ENCODE data around the gene PPP1R9A.

The PPP1R9A gene

DNA sequence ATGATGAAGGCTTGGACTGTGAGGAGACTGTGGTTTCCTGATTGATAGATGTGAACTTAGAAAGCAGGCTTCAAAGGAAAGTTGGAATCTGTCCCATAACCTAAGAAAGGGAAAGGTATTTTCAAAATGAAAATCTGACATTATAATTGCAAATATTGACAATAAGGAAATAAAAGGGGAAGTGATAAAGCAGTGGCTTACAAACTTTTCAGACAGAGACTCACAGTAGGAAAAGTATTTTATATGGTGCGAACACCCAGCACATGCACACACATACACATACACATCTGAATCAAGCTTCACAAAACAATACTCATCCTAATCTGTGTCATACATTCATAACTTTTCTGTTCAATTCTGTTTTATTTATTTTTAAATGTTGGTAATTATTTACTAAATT, 412.2 kb downstream of the PPP1R9A start:
- no peak for DNase-seq (ENCODE audit: low read depth in 2 of 2)

DNA sequence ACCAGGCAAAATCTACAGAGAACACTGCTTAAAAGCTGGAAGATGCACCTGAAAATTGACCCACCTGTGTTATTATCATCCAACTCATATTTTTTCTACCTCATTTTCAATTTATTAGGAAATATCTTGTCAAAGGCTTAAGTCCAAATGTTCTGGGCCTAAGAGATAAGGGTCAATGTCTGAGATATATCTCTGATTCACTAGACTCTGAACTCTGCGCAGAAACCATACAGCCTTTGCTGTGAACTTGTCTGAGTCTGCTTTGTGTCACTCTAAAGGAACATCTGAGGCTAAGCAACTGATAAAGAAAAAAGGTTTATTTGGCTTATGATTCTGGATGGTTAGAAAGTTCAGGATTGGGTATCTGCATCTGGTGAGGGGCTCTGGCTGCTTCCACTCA, 413.3 kb downstream of the PPP1R9A start:
- no peak for DNase-seq (ENCODE audit: low read depth in 2 of 2)

DNA sequence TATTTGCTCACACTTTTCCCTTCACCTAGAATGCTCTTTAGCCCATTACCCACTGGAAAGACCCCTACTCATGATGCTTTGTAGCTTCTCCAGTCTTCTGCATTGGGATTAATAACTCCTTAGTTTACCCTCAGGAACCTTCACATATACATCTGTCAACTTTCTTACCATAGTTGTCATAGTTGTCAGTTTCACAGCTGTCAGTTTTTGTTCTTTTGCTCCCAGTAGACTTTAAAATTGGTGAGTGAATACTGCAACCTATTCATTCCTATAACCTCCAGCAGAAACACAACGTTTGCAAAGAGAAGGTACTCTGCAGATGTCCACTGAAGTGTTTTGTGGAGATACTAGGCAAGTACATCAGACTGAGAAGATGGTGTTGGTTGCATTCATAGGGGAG, 414.3 kb downstream of the PPP1R9A start:
- no peak for DNase-seq (ENCODE audit: low read depth in 2 of 2)

GRCh38 chr7:95322396-95322795, 415.0 kb downstream of the PPP1R9A start:
- DNase-seq (ENCODE audit: low read depth in 2 of 2): no peak

GRCh38 chr7:95322854-95323253, 415.5 kb downstream of the PPP1R9A start:
- no peak for DNase-seq (ENCODE audit: low read depth in 2 of 2)

- no peak for DNase-seq (ENCODE audit: low read depth in 2 of 2)
Observed at GRCh38 chr7:95323410-95324129, 416.2 kb downstream of the PPP1R9A start.

DNA sequence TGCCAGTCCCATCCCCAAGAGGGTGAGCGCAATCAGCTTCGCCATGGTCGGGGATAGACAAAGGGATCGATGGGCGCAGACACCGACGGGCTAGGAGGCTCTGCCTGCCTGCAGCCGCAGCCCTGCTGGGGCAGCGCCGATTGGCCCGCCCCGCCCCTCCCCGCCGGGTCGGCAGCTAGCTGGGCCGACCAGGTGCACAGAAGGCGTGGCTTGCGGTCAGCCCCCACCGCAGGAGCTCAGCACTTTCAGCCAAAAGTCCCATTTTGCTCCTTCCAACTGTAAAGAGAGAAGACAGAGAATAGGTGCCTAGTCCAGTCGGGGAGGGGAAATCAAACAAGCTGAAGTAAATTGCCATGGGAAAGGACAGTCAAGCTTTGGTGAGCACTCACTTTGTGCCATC, 417.0 kb downstream of the PPP1R9A start, which contains the start of gene PON1:
Gene PON1 (minus strand): TSS at position 102 of the 400 bp plus-strand sequence. CDS start 57 bp downstream, at position 45.
- DNase-seq (ENCODE audit: low read depth in 2 of 2): no peak

GRCh38 chr7:95327356-95327755, 420.0 kb downstream of the PPP1R9A start:
- no peak for DNase-seq (ENCODE audit: low read depth in 2 of 2)

GRCh38 chr7:95330204-95330960, 423.0 kb downstream of the PPP1R9A start:
- DNase-seq (ENCODE audit: low read depth in 2 of 2): no peak

DNA sequence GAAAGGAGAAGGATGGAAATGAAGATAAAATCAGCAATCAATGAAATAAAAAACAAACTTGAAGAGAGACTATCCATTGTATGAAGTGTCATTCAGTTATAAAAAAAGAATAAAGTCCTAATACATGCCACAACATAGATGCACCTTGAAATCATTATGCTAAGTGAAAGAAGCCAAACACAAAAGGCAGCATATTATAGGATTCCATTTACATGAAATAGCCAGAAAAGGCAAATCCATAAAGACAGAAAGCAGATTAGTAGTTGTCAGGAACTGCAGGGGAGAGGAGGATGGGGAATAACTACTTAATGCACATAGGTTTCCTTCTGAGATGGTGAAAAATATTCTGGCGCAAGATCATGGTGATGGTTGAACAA, 423.6 kb downstream of the PPP1R9A start:
- no peak for DNase-seq (ENCODE audit: low read depth in 2 of 2)

DNA sequence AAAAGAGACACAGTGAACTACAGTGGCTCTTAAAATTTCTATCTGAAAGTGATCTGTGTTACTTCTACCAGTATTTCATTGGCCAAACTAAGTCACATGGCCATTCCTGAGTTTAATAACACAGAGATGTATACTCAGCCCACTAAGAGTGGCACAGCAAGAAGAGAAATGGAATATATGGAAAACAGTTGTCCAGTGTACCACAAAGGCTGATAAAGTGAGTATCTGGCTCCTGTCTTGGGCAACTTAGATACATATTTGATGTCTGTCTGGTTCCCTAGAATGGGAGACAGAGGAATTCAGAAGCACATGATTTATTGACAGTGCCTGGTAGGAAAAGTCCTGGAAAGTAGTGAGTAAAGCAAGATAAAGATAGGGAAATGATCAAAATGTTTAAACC, 427.1 kb downstream of the PPP1R9A start:
- no peak for DNase-seq (ENCODE audit: low read depth in 2 of 2)

DNA sequence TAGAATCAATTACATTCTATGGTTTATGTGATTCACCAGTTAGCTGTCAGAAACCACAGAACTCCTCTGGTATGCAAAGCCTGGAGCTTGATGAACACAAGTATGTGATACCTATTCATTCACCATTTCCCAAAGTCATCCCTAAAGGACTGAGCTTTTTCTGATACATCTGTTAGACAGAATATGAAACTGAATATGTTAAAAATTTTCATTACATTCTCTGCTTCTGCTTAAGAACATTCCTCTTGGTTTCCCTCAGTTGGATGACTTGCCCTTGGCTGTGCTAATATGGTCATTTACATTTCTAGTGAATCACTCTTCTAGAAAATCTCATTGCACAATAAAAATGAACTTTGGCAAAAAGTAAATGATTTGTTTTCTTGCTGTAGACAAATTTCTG, 427.7 kb downstream of the PPP1R9A start:
- DNase-seq (ENCODE audit: low read depth in 2 of 2): no peak

- no peak for DNase-seq (ENCODE audit: low read depth in 2 of 2)
Observed at GRCh38 chr7:95338832-95339231, 431.4 kb downstream of the PPP1R9A start.

GRCh38 chr7:95340491-95340890, 433.1 kb downstream of the PPP1R9A start:
- no peak for DNase-seq (ENCODE audit: low read depth in 2 of 2)

- no peak for DNase-seq (ENCODE audit: low read depth in 2 of 2)
Observed at GRCh38 chr7:95342029-95342428, 434.6 kb downstream of the PPP1R9A start.

DNA sequence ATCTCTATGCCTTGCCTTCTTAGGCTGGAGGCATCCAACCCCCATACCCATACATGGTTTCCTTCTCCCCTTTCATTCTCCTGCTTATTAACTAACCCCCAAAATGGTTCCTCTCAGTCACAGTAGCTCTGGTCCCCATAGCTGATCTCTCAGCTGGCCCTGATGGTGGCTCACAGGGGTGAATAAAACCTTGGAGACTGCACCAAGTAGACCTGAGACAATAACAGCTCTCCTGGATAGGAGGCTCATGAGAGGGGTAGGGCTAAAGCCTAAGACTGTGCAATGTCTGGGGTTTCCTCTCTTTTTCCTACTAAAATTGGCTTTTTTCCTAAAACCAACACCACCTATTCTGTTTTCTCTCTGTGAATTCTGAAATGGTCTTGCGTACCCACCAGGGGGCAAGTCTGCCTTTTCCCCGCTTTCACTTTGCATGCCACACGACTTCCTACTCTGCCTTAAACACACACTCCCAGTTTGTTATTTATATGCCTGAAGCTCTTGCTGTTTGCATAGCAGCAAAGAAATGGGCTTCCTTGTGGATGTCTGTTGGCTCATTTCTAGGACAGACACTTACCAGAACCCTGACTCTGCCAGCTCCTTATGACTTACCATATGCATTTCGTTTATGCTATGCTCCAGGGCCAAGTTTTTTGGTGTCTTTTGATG, 435.4 kb downstream of the PPP1R9A start:
- no peak for DNase-seq (ENCODE audit: low read depth in 2 of 2)
